ENCODE measurements around the gene BTBD9.

BTBD9 gene

GRCh38 chr6:38566295-38567030 lies 73.3 kb downstream of the BTBD9 start:
- no peak for DNase-seq (ENCODE audit: low read depth, low spot score)
- Histone ChIP-seq H3K27ac (ENCODE audit: low read length) (no peak overlapping the region), H3K36me3 (ENCODE audit: control insufficient read depth, insufficient read depth, low read length) (no peaks in the 10 kb centered on the region), H3K4me1 (ENCODE audit: control insufficient read depth, insufficient read depth, low read length) (no peaks in the 10 kb centered on the region), H3K27me3 (ENCODE audit: control insufficient read depth, insufficient read depth, low read length) (no peaks in the 10 kb centered on the region), H3K4me3 (ENCODE audit: low read length) (no peak overlapping the region), H3K9me3 (ENCODE audit: control insufficient read depth, insufficient read depth, low read length) (no peaks in the 10 kb centered on the region)
- no CpG with 5 or more reads among the region's 6 CpGs for WGBS (ENCODE audit: insufficient coverage, insufficient read length)

GRCh38 chr6:38564301-38564700 lies 75.4 kb downstream of the BTBD9 start:
- no CpG with 5 or more reads among the region's 4 CpGs for WGBS (ENCODE audit: insufficient coverage, insufficient read length)

DNA sequence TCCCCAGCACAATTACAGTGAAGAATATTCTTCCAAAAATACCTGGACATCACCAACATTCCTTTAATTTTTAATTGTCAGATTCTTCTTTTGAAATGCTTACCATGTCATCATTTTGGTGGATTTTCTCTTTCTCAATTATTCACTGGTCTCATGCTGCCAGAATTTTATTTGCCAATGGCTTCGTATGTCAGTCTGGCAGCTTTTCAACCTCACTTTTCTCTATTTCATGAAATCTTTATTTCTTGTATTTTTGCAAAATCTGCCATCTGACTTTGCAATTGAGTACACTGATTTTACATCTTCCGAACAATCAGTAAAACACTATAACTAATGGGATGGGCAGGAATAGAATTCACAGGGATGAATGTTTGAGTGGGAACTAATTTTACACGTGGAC lies 84.1 kb downstream of the BTBD9 start:
- Histone ChIP-seq H3K27me3 (ENCODE audit: control insufficient read depth, insufficient read depth, low read length) (no peaks in the 10 kb centered on the region), H3K9me3 (ENCODE audit: control insufficient read depth, insufficient read depth, low read length) (no peaks in the 10 kb centered on the region), H3K36me3 (ENCODE audit: control insufficient read depth, insufficient read depth, low read length) (no peaks in the 10 kb centered on the region), H3K4me1 (ENCODE audit: control insufficient read depth, insufficient read depth, low read length) (no peaks in the 10 kb centered on the region), H3K4me3 (ENCODE audit: low read length) (no peak overlapping the region), H3K27ac (ENCODE audit: low read length) (no peak overlapping the region)
- no peak for DNase-seq (ENCODE audit: low read depth, low spot score)
- WGBS (ENCODE audit: insufficient coverage, insufficient read length), result no CpG with 5 or more reads among the region's 3 CpGs

More at GRCh38 chr6:38564301-38564700, 75.4 kb downstream of the BTBD9 start:
- Histone ChIP-seq H3K9me3 (ENCODE audit: control insufficient read depth, insufficient read depth, low read length) (no peaks in the 10 kb centered on the region), H3K36me3 (ENCODE audit: control insufficient read depth, insufficient read depth, low read length) (no peaks in the 10 kb centered on the region), H3K27ac (ENCODE audit: low read length) (no peak overlapping the region), H3K27me3 (ENCODE audit: control insufficient read depth, insufficient read depth, low read length) (no peaks in the 10 kb centered on the region), H3K4me3 (ENCODE audit: low read length) (no peak overlapping the region), H3K4me1 (ENCODE audit: control insufficient read depth, insufficient read depth, low read length) (no peaks in the 10 kb centered on the region)
- DNase-seq (ENCODE audit: low read depth, low spot score), result no peak

GRCh38 chr6:38554700-38555413 lies 84.9 kb downstream of the BTBD9 start:
- Histone ChIP-seq H3K4me1 (ENCODE audit: control insufficient read depth, insufficient read depth, low read length) (no peaks in the 10 kb centered on the region), H3K27me3 (ENCODE audit: control insufficient read depth, insufficient read depth, low read length) (no peaks in the 10 kb centered on the region), H3K4me3 (ENCODE audit: low read length) (no peak overlapping the region), H3K36me3 (ENCODE audit: control insufficient read depth, insufficient read depth, low read length) (no peaks in the 10 kb centered on the region), H3K9me3 (ENCODE audit: control insufficient read depth, insufficient read depth, low read length) (no peaks in the 10 kb centered on the region), H3K27ac (ENCODE audit: low read length) (no peak overlapping the region)
- WGBS (ENCODE audit: insufficient coverage, insufficient read length), result no CpG with 5 or more reads among the region's 4 CpGs
- no peak for DNase-seq (ENCODE audit: low read depth, low spot score)

GRCh38 chr6:38554014-38554413 lies 85.7 kb downstream of the BTBD9 start:
- H3K9me3 ChIP-seq (ENCODE audit: control insufficient read depth, insufficient read depth, low read length), result no peaks in the 10 kb centered on the region
- DNase-seq (ENCODE audit: low read depth, low spot score), result no peak

GRCh38 chr6:38552121-38552520 lies 87.6 kb downstream of the BTBD9 start:
- no CpG with 5 or more reads among the region's 3 CpGs for WGBS (ENCODE audit: insufficient coverage, insufficient read length)
- Histone ChIP-seq H3K4me1 (ENCODE audit: control insufficient read depth, insufficient read depth, low read length) (no peaks in the 10 kb centered on the region; the same call in 1 of the 2 replicates), H3K4me3 (ENCODE audit: low read length) (no peak overlapping the region), H3K27ac (ENCODE audit: low read length) (no peak overlapping the region), H3K9me3 (ENCODE audit: control insufficient read depth, insufficient read depth, low read length) (no peaks in the 10 kb centered on the region), H3K36me3 (ENCODE audit: control insufficient read depth, insufficient read depth, low read length) (no peaks in the 10 kb centered on the region), H3K27me3 (ENCODE audit: control insufficient read depth, insufficient read depth, low read length) (no peaks in the 10 kb centered on the region)
- DNase-seq (ENCODE audit: low read depth, low spot score), result no peak

More at GRCh38 chr6:38554014-38554413, 85.7 kb downstream of the BTBD9 start:
- no peaks in the 10 kb centered on the region for H3K27me3 ChIP-seq (ENCODE audit: control insufficient read depth, insufficient read depth, low read length)
- no peaks in the 10 kb centered on the region for H3K4me1 ChIP-seq (ENCODE audit: control insufficient read depth, insufficient read depth, low read length)
- no peak overlapping the region for H3K4me3 ChIP-seq (ENCODE audit: low read length)
- no peaks in the 10 kb centered on the region for H3K36me3 ChIP-seq (ENCODE audit: control insufficient read depth, insufficient read depth, low read length)
- no peak overlapping the region for H3K27ac ChIP-seq (ENCODE audit: low read length)

GRCh38 chr6:38549795-38550194 lies 89.9 kb downstream of the BTBD9 start:
- no peak for DNase-seq (ENCODE audit: low read depth, low spot score)
- Histone ChIP-seq H3K4me1 (ENCODE audit: control insufficient read depth, insufficient read depth, low read length) (no peaks in the 10 kb centered on the region; the same call in 1 of the 2 replicates), H3K9me3 (ENCODE audit: control insufficient read depth, insufficient read depth, low read length) (no peaks in the 10 kb centered on the region), H3K27ac (ENCODE audit: low read length) (no peak overlapping the region), H3K27me3 (ENCODE audit: control insufficient read depth, insufficient read depth, low read length) (no peaks in the 10 kb centered on the region), H3K4me3 (ENCODE audit: low read length) (no peak overlapping the region), H3K36me3 (ENCODE audit: control insufficient read depth, insufficient read depth, low read length) (no peaks in the 10 kb centered on the region)
- no CpG with 5 or more reads among the region's 5 CpGs for whole genome bisulfite sequencing (ENCODE audit: insufficient coverage, insufficient read length)

DNA sequence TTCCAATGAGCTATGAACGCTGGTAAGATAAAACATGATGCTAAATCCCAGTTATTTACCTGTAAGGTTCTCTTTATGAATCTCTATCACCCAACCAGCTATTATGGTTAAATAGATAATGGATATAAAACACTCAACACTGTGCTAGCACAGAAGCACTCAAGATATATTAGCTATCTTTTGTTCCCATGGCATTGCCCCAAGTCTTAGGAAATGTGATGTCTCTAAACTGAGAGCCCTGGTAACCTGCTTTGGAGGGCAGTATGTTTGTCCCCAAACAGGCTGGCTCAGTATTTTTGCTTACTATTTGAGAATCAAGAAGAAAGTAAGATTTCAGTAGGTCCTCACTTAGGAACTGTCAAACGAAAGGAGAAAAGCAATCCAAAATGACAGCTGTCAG lies 90.5 kb downstream of the BTBD9 start:
- Histone ChIP-seq H3K9me3 (ENCODE audit: control insufficient read depth, insufficient read depth, low read length) (no peaks in the 10 kb centered on the region), H3K4me3 (ENCODE audit: low read length) (no peak overlapping the region), H3K27me3 (ENCODE audit: control insufficient read depth, insufficient read depth, low read length) (no peaks in the 10 kb centered on the region), H3K4me1 (ENCODE audit: control insufficient read depth, insufficient read depth, low read length) (no peaks in the 10 kb centered on the region; the same call in 1 of the 2 replicates), H3K36me3 (ENCODE audit: control insufficient read depth, insufficient read depth, low read length) (no peaks in the 10 kb centered on the region), H3K27ac (ENCODE audit: low read length) (no peak overlapping the region)
- no CpG with 5 or more reads among the region's 2 CpGs for WGBS (ENCODE audit: insufficient coverage, insufficient read length)
- DNase-seq (ENCODE audit: low read depth, low spot score), result no peak

DNA sequence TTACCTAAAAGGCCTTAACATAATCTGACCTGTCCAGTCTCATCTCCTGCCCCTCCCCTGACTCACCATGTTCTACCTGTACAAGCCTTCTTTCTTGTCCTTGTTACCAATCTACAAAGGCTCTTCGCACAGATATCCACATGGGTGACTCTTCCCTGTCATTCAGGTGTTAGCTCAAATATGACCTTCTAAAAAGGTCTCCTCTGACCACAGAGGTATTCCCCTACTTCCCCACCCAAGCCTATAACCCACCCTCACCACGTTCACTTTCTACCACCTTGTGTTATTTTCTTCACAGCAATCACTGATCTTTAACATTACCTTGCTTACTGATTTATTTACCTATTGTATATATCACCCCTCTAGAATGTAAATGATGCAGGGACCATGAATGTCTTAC lies 96.7 kb downstream of the BTBD9 start:
- Histone ChIP-seq H3K36me3 (ENCODE audit: control insufficient read depth, insufficient read depth, low read length) (no peaks in the 10 kb centered on the region), H3K4me3 (ENCODE audit: low read length) (no peak overlapping the region), H3K27ac (ENCODE audit: low read length) (no peak overlapping the region), H3K27me3 (ENCODE audit: control insufficient read depth, insufficient read depth, low read length) (no peaks in the 10 kb centered on the region), H3K9me3 (ENCODE audit: control insufficient read depth, insufficient read depth, low read length) (no peaks in the 10 kb centered on the region), H3K4me1 (ENCODE audit: control insufficient read depth, insufficient read depth, low read length) (no peaks in the 10 kb centered on the region; the same call in 1 of the 2 replicates)
- no CpG with 5 or more reads among the region's 2 CpGs for WGBS (ENCODE audit: insufficient coverage, insufficient read length)
- DNase-seq (ENCODE audit: low read depth, low spot score), result no peak

- Histone ChIP-seq H3K27ac (ENCODE audit: low read length) (no peak overlapping the region), H3K4me3 (ENCODE audit: low read length) (no peak overlapping the region), H3K36me3 (ENCODE audit: control insufficient read depth, insufficient read depth, low read length) (no peaks in the 10 kb centered on the region), H3K4me1 (ENCODE audit: control insufficient read depth, insufficient read depth, low read length) (no peaks in the 10 kb centered on the region), H3K9me3 (ENCODE audit: control insufficient read depth, insufficient read depth, low read length) (no peaks in the 10 kb centered on the region), H3K27me3 (ENCODE audit: control insufficient read depth, insufficient read depth, low read length) (no peaks in the 10 kb centered on the region)
- WGBS (ENCODE audit: insufficient coverage, insufficient read length), result no CpG with 5 or more reads among the region's 2 CpGs
- no peak for DNase-seq (ENCODE audit: low read depth, low spot score)
These were observed 97.7 kb downstream of the BTBD9 start for GRCh38 chr6:38542031-38542430.

DNA sequence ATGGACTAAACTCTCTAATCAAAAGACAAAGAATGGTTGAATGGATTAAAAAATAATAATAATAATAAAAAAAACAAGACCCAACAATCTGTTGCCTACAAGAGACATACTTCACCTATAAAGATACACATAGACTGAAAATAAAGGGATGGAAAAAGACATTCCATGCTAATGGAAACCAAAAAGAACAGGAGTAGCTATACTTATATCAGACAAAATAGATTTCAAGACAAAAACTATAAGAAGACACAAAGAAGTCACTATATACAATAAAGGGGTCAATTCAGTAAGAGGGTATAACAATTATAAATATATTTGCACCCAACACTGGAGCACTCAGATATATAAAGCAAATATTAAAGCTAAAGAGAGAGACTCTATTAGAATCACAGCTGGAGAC lies 106.7 kb downstream of the BTBD9 start:
- Histone ChIP-seq H3K4me1 (ENCODE audit: control insufficient read depth, insufficient read depth, low read length) (no peaks in the 10 kb centered on the region; the same call in 1 of the 2 replicates), H3K36me3 (ENCODE audit: control insufficient read depth, insufficient read depth, low read length) (no peaks in the 10 kb centered on the region), H3K9me3 (ENCODE audit: control insufficient read depth, insufficient read depth, low read length) (no peaks in the 10 kb centered on the region), H3K27ac (ENCODE audit: low read length) (no peak overlapping the region), H3K4me3 (ENCODE audit: low read length) (no peak overlapping the region), H3K27me3 (ENCODE audit: control insufficient read depth, insufficient read depth, low read length) (no peaks in the 10 kb centered on the region)
- no peak for DNase-seq (ENCODE audit: low read depth, low spot score)

Data from iPS DF 6.9 (cell line).